ENCODE data around the gene AJM1.
"Not testable (repeated sequence)": the region's sequence is repeated elsewhere in the genome, so short reads cannot be mapped to it uniquely, and the experiment has no call there.

AJM1 gene

DNA sequence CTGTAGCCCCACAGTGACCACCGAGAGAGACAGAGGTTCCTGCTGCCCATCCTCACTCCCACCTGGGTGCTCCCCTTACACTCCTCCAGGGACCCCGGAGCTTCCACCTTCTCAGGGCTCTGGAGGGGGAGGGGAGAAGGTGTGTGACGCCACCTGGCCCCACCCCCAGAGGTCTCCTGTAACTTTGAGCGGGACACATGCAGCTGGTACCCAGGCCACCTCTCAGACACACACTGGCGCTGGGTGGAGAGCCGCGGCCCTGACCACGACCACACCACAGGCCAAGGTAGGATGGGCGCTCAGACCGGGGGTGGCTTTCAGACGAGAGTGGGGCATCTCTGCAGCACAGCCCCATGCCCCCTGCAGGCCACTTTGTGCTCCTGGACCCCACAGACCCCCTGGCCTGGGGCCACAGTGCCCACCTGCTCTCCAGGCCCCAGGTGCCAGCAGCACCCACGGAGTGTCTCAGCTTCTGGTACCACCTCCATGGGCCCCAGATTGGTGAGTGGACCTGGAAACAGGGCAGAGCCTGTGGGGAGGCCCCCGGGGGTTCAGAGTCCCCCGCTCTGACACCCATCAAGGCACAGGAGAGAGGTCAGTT lies 14.4 kb downstream of the AJM1 start:
- DNase-seq (ENCODE audit: low read depth in 2 of 2), result no peak

- no peak for DNase-seq (ENCODE audit: low read depth in 2 of 2)
Measured at GRCh38 chr9:136857166-136857565, 14.9 kb downstream of the AJM1 start.

DNA sequence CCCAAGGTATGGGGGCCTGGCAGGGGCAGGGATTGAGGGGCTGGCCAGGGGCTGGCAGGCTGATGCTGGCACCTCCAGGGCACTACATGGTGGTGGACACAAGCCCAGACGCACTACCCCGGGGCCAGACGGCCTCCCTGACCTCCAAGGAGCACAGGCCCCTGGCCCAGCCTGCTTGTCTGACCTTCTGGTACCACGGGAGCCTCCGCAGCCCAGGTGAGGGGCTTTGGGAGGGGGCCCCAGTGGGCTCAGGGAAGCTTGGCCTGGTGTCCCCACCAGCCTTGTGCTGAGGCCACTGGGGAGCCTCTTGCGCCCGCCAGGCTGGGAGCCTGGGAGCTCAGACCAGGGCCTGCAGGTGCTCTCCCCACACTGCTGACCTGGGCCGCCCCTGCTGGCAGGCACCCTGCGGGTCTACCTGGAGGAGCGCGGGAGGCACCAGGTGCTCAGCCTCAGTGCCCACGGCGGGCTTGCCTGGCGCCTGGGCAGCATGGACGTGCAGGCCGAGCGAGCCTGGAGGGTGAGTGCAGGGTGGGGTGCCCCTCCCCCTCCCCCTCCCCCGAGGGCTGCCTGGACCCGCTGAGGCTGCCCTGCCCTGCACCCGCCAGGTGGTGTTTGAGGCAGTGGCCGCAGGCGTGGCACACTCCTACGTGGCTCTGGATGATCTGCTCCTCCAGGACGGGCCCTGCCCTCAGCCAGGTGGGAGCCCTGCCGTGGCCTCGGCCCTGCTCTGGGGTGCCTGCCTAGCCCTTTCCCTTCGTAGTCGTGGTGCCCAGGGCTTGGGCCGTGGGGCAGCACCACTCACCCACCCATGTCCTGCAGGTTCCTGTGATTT lies 15.5 kb downstream of the AJM1 start:
- DNase-seq (ENCODE audit: low read depth in 2 of 2), result no peak

- no peak for DNase-seq (ENCODE audit: low read depth in 2 of 2)
Measured at GRCh38 chr9:136858452-136858843, 16.2 kb downstream of the AJM1 start.

DNA sequence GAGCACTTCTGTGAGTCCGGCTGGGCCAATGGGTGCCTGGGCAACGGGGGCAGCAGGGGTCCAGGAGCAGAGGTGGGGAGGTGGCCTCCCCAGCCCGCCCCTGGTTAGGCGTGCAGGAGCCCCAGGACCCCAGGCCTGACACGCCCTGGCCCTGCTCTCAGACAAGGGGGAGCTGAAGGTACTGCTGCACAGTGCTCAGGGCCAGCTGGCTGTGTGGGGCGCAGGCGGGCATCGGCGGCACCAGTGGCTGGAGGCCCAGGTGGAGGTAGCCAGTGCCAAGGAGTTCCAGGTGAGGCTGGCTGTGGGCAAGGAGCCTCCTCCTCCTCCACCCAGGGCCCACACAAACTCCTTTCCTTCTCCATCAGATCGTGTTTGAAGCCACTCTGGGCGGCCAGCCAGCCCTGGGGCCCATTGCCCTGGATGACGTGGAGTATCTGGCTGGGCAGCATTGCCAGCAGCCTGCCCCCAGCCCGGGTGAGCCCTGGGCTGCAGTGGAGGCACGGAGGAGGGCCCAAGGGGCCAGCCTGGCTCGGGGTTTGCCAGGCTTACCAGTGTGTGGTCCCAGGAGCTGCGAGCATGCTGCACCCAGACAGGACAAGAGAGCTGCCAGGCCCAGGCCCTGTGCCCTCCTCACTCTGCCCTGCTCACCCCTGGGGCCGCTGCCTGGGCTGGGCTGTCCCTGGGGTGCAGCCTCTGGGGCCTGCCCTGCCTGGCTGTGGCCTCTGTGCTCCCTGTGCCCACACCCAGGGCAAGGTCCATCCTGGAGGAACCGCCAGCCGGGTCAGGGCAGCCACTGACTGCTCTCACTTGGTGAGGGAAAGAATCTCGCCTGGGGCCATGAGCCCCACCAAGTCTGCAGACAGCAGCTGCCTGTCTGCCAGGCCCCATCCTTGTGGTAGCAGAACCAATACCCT lies 16.8 kb downstream of the AJM1 start:
- DNase-seq (ENCODE audit: low read depth in 2 of 2), result no peak

- DNase-seq (ENCODE audit: low read depth in 2 of 2), result no peak
Measured at GRCh38 chr9:136860529-136860928, 18.3 kb downstream of the AJM1 start.

GRCh38 chr9:136860933-136861873 lies 18.9 kb downstream of the AJM1 start:
- DNase-seq (ENCODE audit: low read depth in 2 of 2), result no peak

- DNase-seq (ENCODE audit: low read depth in 2 of 2), result no peak
Measured at GRCh38 chr9:136861874-136862457, 19.7 kb downstream of the AJM1 start.

GRCh38 chr9:136862849-136863622 lies 20.8 kb downstream of the AJM1 start:
- DNase-seq (ENCODE audit: low read depth in 2 of 2), result no peak

- DNase-seq (ENCODE audit: low read depth in 2 of 2), result no peak
Measured at GRCh38 chr9:136863623-136864273, 21.5 kb downstream of the AJM1 start.

DNA sequence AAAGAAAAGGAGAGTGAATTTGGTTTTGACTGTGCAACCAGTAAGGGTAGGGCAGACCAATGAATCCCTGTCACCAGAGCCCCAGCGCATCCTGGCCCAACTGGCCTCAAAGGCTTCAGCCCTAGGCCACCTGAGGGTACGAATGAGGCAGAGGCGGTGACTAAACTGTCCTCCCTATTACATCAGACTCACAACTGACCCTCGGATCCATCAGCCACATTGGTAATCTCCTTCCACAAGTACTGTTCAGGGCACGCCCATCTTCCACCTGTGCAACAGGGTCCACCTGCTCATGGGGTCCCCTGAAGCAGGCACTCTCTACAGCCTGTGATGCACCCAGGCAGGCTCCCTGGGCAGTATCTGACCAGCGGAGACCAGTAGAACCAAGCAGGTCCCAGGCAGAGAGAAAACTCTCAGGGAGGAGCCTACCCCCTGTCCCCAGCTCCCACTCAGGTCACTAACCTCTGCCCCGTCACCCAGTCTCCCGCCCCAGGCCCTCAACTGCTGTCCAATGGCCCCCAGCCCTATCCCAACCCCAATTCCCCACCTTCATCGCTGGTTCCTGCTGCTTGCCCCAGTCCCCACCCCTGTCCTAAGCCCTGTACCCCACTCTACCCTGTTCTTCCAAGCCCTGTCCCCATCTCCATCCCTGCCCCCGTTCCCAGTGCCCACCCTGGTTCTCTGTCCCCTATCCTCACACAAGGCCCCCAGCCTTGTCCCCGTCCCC lies 22.9 kb downstream of the AJM1 start:
- DNase-seq (ENCODE audit: low read depth in 2 of 2), result no peak

GRCh38 chr9:136865768-136866103 lies 23.5 kb downstream of the AJM1 start:
- no peak for DNase-seq (ENCODE audit: low read depth in 2 of 2)

DNA sequence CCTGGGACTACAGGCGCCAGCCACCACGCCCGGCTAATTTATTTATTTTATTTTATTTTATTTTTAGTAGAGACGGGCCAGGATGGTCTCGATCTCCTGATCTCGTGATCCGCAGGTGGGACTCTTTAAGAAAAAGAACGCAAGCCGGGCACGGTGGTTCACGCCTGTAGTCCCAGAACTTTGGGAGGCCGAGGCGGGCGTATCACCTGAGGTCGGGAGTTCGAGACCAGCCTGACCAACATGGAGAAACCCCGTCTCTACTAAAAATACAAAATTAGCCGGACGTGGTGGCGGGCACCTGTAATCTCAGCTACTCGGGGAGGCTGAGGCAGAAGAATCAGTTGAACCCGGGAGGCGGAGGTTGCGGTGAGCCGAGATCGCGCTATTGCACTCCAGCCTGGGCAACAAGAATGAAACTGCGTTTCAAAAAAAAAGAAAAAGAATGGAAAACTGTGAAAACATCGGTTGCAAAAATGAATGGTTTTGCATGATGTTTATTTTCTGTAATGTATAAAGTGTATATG lies 24.7 kb downstream of the AJM1 start:
- not testable (repeated sequence) for DNase-seq (ENCODE audit: low read depth in 2 of 2)

DNA sequence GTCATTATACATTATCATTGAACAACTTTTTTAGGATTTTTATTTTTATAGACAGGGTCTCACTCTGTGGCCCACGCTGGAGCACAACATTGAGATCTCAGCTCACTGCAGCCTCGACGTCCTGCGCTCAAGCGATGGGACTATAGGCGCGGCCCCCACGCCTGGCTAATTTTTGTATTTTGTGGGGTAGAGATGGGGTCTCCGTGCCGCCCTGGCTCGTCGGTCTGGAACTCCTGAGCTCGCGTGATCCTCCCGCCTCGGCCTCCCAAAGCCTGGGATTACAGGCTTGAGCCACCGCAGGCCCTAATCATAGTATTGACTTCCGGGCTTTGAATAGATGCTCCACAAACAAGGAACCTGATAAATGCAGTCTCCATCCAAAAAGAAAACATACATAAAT lies 25.2 kb downstream of the AJM1 start:
- DNase-seq (ENCODE audit: low read depth in 2 of 2), result no peak

DNA sequence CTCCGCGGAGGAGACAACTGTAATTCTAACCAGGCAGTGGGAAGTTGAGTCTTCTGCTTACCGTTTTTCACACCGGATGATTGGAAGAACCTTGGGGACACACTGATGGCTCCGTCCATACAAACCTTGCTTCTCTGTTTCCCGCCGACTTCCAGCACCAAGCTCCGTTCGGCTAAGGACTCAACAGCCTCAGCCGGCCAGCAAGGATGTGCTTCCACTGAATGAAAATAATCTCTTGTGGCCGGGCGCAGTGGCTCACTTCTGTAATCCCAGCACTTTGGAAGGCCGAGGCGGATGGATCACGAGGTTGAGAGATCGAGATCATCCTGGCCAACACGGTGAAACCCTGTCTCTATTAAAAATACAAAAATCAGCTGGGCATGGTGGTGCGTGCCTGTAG lies 25.6 kb downstream of the AJM1 start:
- DNase-seq (ENCODE audit: low read depth in 2 of 2), result no peak

DNA sequence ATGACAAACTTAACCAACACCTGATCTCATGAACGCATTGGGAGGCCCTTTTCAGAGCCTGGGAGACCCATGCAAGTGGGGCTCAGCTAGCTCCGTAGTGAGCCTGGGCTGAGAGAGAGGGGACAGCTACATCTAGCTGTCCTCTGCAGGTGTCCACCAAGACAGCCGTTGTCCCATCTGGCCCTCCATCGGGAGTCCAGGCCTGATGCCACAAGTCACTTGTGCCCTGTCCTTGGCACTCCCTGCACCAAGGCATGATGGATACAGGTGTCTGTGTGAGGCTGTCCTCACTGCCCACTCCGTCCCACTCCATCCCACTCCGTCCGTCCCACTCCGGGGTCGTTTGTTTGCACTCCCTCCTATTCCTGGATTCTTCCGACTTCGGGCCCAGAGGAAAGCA lies 26.4 kb downstream of the AJM1 start:
- no peak for DNase-seq (ENCODE audit: low read depth in 2 of 2)

DNA sequence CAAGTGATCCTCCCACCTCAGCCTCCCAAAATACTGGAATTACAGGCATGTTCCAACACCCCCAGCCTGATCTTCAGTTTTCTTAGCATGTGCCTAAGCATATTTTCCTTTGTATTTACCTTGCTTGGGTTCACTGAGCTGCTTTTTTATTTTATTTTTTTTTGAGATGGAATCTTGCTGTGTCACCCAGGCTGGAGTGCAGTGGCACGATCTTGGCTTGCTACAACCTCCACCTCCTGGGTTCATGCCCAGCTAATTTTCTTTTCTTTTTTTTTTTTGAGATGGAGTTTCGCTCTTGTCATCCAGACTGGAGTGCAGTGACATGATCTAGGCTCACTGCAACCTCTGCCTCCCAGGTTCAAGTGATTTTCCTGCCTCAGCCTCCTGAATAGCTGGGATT lies 27.3 kb downstream of the AJM1 start:
- DNase-seq (ENCODE audit: low read depth in 2 of 2), result not testable (repeated sequence)

DNA sequence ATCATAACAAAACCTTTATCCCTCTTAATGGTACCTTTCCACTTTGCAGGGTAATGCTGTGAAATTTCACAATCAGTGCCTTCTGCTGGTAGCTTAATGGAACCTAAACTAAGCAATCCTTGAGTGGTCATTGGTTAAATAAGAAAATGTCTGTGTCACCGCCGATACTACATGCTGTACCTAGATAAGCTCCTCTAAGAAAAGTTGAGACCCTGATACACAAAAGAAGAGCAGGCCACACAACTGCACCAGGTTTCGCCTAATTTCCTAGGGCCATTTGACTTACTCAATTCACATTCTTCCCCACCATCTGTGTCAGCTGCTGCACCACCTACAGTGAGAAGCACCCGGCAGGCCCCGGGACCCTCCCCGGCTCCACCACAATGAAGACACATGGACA lies 32.9 kb downstream of the AJM1 start:
- no peak for DNase-seq (ENCODE audit: low read depth in 2 of 2)

- DNase-seq (ENCODE audit: low read depth in 2 of 2), result no peak
Measured at GRCh38 chr9:136876476-136876875, 34.2 kb downstream of the AJM1 start.
